Measurements from ENCODE around the gene MUC5AC. TPM values are rescaled to one million over a fixed set of nuclear protein-coding genes. Genes with fewer than 3 reads are reported as not detected.

MUC5AC gene
- total RNA-seq, 1 experiment from 2014 or later = not detected

DNA sequence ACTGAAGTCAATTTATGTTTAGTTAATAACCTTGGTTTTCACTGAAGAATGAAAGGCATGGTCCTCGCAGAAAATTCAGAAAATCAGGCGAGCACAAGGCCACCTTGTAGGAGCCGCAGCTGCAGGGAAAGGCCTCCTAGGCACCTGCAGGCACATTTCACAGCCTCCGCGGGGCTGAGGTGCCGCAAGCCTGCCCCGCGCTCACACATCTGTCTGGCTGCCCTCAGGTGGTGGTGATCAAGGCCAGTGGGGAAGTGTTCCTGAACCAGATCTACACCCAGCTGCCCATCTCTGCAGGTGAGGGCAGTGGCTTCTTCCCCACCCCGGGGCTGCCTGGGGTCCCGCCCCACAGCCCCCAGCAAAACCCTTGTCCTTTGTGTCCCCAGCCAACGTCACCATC lies 10.5 kb downstream of the MUC5AC start:
- intact Hi-C loops (cut with micrococcal nuclease; ENCODE audit: unreplicated experiment) = no loop called here
- no peak overlapping the region for H3K27ac ChIP-seq (ENCODE audit: low read depth, low read length, poor library complexity, severe bottlenecking)
- H3K36me3 ChIP-seq (ENCODE audit: insufficient read depth, low read length, poor library complexity, severe bottlenecking) = no peaks in the 10 kb centered on the region
- H3K27me3 ChIP-seq (replicated peaks; ENCODE audit: insufficient read depth, low read depth, low read length, poor library complexity) = no peaks in the 10 kb centered on the region
- H3K9me3 ChIP-seq (ENCODE audit: low read depth, low read length, poor library complexity, severe bottlenecking) = no peaks in the 10 kb centered on the region
- POLR2A ChIA-PET (ENCODE audit: low non-redundant PET) = no interaction called here
- no peaks in the 10 kb centered on the region for H3K4me1 ChIP-seq (ENCODE audit: insufficient read depth, low read length, poor library complexity, severe bottlenecking)
- BruUV-seq (replicated peaks) = no TSS peak
- TF ChIP-seq CTCF (conservative IDR thresholded peaks at IDR 0.05; ENCODE audit: low read depth, low read length) (no peak), EZH2 (IDR thresholded peaks at IDR 0.05; ENCODE audit: borderline replicate concordance, low read depth, low read length, poor library complexity, severe bottlenecking) (no peak)
- H3K4me3 ChIP-seq (ENCODE audit: low read depth, low read length, poor library complexity, severe bottlenecking) = no peak overlapping the region
- CTCF ChIA-PET = no interaction called here
- DNase-seq (ENCODE audit: low spot score) = no peak

- CTCF ChIA-PET = no interaction called here
- BruUV-seq (replicated peaks) = no TSS peak
- Histone ChIP-seq H3K27ac (ENCODE audit: low read depth, low read length, poor library complexity, severe bottlenecking) (no peak overlapping the region), H3K36me3 (ENCODE audit: insufficient read depth, low read length, poor library complexity, severe bottlenecking) (no peaks in the 10 kb centered on the region), H3K27me3 (replicated peaks; ENCODE audit: insufficient read depth, low read depth, low read length, poor library complexity) (no peaks in the 10 kb centered on the region), H3K9me3 (ENCODE audit: low read depth, low read length, poor library complexity, severe bottlenecking) (no peaks in the 10 kb centered on the region), H3K4me1 (ENCODE audit: insufficient read depth, low read length, poor library complexity, severe bottlenecking) (no peaks in the 10 kb centered on the region), H3K4me3 (ENCODE audit: low read depth, low read length, poor library complexity, severe bottlenecking) (no peak overlapping the region)
- no peak for TF ChIP-seq EZH2 (IDR thresholded peaks at IDR 0.05; ENCODE audit: borderline replicate concordance, low read depth, low read length, poor library complexity, severe bottlenecking)
- no peak for TF ChIP-seq CTCF (conservative IDR thresholded peaks at IDR 0.05; ENCODE audit: low read depth, low read length)
- POLR2A ChIA-PET (ENCODE audit: low non-redundant PET) = no interaction called here
- no peak for DNase-seq (ENCODE audit: low spot score)
- intact Hi-C loops (cut with micrococcal nuclease; ENCODE audit: unreplicated experiment) = no loop called here
These were observed 11.0 kb downstream of the MUC5AC start for GRCh38 chr11:1168721-1169161.

DNA sequence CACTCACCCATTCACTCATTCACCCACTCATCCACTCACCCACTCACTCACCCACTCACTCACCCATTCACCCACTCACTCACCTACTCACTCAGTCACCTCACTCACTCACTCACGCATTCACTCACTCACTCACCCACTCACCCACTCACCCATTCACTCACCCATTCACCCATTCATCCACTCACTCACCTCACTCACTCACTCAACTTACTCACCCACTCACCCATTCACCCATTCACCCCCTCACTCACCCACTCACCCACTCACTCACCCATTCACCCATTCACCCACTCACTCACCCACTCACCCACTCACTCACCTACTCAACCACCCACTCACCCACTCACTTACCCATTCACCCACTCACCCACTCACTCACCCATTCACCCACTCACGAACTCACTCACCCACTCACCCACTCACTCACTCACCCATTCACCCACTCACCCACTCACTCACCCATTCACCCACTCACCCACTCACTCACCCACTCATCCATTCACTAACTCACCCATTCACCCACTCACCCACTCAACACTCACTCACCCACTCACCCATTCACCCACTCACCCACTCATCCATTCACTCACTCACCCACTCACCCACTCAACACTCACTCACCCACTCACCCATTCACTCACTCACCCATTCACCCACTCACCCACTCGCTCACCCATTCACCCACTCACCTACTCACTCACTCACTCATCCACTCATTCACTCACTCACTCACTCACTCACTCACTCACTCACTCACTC lies 13.7 kb downstream of the MUC5AC start:
- H3K27ac ChIP-seq (ENCODE audit: low read depth, low read length, poor library complexity, severe bottlenecking) = no peak overlapping the region
- intact Hi-C loops (cut with micrococcal nuclease; ENCODE audit: unreplicated experiment) = no loop called here
- no peak for DNase-seq (ENCODE audit: low spot score)
- H3K9me3 ChIP-seq (ENCODE audit: low read depth, low read length, poor library complexity, severe bottlenecking) = no peaks in the 10 kb centered on the region
- no peak overlapping the region for H3K4me3 ChIP-seq (ENCODE audit: low read depth, low read length, poor library complexity, severe bottlenecking)
- H3K36me3 ChIP-seq (ENCODE audit: insufficient read depth, low read length, poor library complexity, severe bottlenecking) = no peaks in the 10 kb centered on the region
- BruUV-seq (replicated peaks) = no TSS peak
- H3K27me3 ChIP-seq (replicated peaks; ENCODE audit: insufficient read depth, low read depth, low read length, poor library complexity) = no peaks in the 10 kb centered on the region
- ChIA-PET CTCF (no interaction called here), POLR2A (ENCODE audit: low non-redundant PET) (no interaction called here)
- H3K4me1 ChIP-seq (ENCODE audit: insufficient read depth, low read length, poor library complexity, severe bottlenecking) = no peaks in the 10 kb centered on the region
- TF ChIP-seq CTCF (conservative IDR thresholded peaks at IDR 0.05; ENCODE audit: low read depth, low read length) = no peak
- no peak for TF ChIP-seq EZH2 (IDR thresholded peaks at IDR 0.05; ENCODE audit: borderline replicate concordance, low read depth, low read length, poor library complexity, severe bottlenecking)
